ENCODE results near the gene CCDC73. TPM values are rescaled to one million over a fixed set of nuclear protein-coding genes. Genes with fewer than 3 reads are reported as not detected.
A peak's percentile ranks its signal among the peaks of the same experiment; 100 is the strongest.

CCDC73 gene
- total RNA-seq, 6 experiments from 2014 or later = 0.18 to 0.44 (median 0.26) TPM

DNA sequence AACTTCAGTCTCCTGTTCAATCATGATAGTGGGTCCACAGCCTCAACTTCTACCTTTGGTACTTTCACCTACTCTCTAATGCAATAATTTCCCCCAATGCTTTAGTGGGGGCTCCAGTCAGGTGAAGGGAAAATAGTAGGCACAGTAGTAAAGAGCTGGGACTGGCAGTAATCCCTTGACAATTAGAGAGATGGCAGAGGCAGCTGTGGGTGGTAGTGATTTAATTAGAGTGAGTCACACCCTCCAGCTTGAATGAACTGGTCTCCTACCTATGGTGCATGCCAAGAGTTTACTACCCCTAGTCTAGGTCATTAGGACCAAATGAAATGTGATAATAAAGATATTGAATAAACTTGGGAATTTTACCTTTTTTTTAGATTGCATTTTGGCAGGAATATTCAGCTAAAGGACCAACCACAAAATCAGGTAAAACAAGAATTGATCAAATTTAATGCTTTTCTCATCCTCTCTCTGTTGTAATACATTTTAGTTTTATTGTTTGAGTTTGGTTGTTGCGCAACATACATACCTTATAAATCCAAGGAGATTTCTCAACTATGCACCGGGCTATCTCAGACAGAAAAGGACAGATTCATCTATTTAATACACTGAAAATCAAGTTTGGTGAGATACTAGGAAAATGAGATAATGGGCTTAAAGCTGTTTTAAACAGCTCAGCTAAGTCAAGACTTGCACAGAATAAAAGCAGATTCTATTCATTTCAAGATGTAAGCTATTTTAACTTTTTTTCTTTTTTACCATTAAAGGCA, 44.2 kb upstream of the CCDC73 start:
- intact Hi-C loops (cut with DNase I) = loop anchor here in 1 of 2 donors (10.0 kb wide), 1 partner anchor 46 kb away; no protein-coding TSS in a partner anchor
- peak in 3 of 4 donors; percentile 52 to 69 (median 68) for ATAC-seq

DNA sequence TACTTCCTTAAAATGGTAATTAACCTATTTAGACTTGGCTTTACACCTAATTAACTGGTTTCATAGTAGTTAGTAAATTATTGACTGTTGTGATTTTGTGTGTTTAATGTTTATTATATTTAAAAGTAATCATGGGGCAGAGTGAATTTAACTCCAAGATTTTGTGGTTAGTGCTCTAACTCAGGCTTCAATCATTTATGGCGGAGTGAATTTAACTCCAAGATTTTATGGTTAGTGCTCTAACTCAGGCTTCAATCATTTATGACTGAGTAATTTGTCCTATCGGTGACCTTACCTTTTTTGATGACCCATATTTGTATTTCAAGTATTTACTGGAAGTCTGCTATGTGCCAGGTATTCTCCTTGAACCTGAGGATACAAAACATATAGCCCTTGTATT, 42.5 kb upstream of the CCDC73 start:
- Histone ChIP-seq H3K4me1 (peaks cover 0 to 7% (median 0%) of the 10 kb centered on the region in 4 donors), H3K27me3 (no peaks in the 10 kb centered on the region), H3K9me3 (no peaks in the 10 kb centered on the region), H3K4me3 (no peak overlapping the region), H3K27ac (no peak overlapping the region), H3K36me3 (peaks cover 0 to 3% (median 0%) of the 10 kb centered on the region in 4 donors)
- no peak for TF ChIP-seq POLR2A (IDR thresholded peaks at IDR 0.05)
- TF ChIP-seq, protein P1, sequence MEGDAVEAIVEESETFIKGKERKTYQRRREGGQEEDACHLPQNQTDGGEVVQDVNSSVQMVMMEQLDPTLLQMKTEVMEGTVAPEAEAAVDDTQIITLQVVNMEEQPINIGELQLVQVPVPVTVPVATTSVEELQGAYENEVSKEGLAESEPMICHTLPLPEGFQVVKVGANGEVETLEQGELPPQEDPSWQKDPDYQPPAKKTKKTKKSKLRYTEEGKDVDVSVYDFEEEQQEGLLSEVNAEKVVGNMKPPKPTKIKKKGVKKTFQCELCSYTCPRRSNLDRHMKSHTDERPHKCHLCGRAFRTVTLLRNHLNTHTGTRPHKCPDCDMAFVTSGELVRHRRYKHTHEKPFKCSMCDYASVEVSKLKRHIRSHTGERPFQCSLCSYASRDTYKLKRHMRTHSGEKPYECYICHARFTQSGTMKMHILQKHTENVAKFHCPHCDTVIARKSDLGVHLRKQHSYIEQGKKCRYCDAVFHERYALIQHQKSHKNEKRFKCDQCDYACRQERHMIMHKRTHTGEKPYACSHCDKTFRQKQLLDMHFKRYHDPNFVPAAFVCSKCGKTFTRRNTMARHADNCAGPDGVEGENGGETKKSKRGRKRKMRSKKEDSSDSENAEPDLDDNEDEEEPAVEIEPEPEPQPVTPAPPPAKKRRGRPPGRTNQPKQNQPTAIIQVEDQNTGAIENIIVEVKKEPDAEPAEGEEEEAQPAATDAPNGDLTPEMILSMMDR (IDR thresholded peaks at IDR 0.05) = no peak
- ATAC-seq (no peak), DNase-seq (no peak)
- WGBS (ENCODE audit: insufficient coverage, low coverage, low lambda C conversion rate, missing lambda C conversion rate) = 75% methylated on average over 2 of the region's 2 CpGs
- intact Hi-C loops (cut with DNase I) = loop anchor here in 1 of 2 donors (10.0 kb wide), 1 partner anchor 48 kb away; no protein-coding TSS in a partner anchor

More for the DNA sequence above, 44.2 kb upstream of the CCDC73 start:
- no peak overlapping the region for H3K4me3 ChIP-seq
- H3K27me3 ChIP-seq = no peaks in the 10 kb centered on the region
- 45% methylated on average over 2 of the region's 2 CpGs for WGBS (ENCODE audit: insufficient coverage, low coverage, low lambda C conversion rate, missing lambda C conversion rate)
- H3K9me3 ChIP-seq = no peaks in the 10 kb centered on the region
- peaks cover 0 to 13% (median 0%) of the 10 kb centered on the region in 4 donors for H3K4me1 ChIP-seq
- TF ChIP-seq POLR2A (IDR thresholded peaks at IDR 0.05) = no peak
- TF ChIP-seq, protein P1 (IDR thresholded peaks at IDR 0.05) = no peak
- no peak overlapping the region for H3K27ac ChIP-seq
- DNase-seq = no peak
- peaks cover 0 to 3% (median 0%) of the 10 kb centered on the region in 4 donors for H3K36me3 ChIP-seq

DNA sequence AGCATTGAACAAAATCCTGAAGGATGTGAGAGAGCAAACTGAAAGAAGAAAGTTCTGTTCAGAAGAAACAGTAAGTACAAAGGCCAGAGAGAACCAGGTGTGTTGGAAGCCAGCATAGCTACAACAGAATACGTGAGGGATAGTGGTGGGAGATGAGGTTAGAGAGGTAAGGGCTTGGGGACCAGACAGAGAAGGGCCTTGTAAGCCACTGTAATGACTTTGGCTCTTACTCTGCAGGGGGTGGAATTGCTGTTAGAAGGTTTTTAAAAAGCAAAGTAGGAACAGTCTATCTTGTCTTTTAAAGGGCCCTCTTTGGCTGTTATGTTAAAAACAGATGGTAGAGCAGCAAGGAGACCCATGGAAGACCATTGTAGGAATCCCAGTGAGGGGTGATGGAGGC, 39.5 kb upstream of the CCDC73 start:
- no peak for ATAC-seq
- Histone ChIP-seq H3K4me1 (peaks cover 0 to 14% (median 0%) of the 10 kb centered on the region in 4 donors), H3K4me3 (no peak overlapping the region), H3K9me3 (no peaks in the 10 kb centered on the region), H3K27me3 (no peaks in the 10 kb centered on the region), H3K27ac (no peak overlapping the region), H3K36me3 (no peaks in the 10 kb centered on the region)
- 92% methylated on average over 1 of the region's 1 CpG for WGBS (ENCODE audit: insufficient coverage, low coverage, low lambda C conversion rate, missing lambda C conversion rate)
- DNase-seq = no peak
- intact Hi-C loops (cut with DNase I) = loop anchor here in 1 of 2 donors (10.0 kb wide), 1 partner anchor 51 kb away; no protein-coding TSS in a partner anchor
- TF ChIP-seq, protein P1 (IDR thresholded peaks at IDR 0.05) = no peak
- no peak for TF ChIP-seq POLR2A (IDR thresholded peaks at IDR 0.05)

DNA sequence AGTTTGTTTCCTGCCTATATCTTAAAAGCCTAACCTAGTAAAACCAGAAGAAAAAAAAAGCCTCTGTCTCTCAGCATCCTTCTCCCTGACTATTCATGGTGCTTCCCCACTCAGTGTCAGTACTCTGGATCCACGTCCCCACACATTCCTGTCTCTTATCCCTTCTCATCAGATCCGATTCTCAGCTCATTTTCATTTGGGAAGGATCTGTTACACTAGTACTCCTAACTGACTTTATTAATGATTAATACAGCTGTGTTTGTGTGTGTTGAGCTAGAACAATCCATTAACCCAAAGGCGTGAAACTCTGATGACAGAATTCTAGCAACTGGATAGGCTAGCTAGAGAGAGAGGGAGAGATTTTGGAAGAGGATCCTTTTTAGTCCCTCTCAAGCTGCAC, 36.8 kb upstream of the CCDC73 start:
- ATAC-seq = peak; percentile 1 to 27 (median 6)
- Histone ChIP-seq H3K4me1 (peaks cover 0 to 11% (median 0%) of the 10 kb centered on the region in 4 donors), H3K4me3 (peak overlapping the region; percentile 12 to 82 (median 73)), H3K36me3 (no peaks in the 10 kb centered on the region), H3K27me3 (no peaks in the 10 kb centered on the region), H3K27ac (peak overlapping the region in 2 of 3 donors; percentile 95 to 99), H3K9me3 (no peaks in the 10 kb centered on the region)
- TF ChIP-seq, protein P1 (IDR thresholded peaks at IDR 0.05) = no peak
- no peak for TF ChIP-seq POLR2A (IDR thresholded peaks at IDR 0.05)
- intact Hi-C loops (cut with DNase I) = loop anchor here in 1 of 2 donors (10.0 kb wide), 1 partner anchor 54 kb away; no protein-coding TSS in a partner anchor
- WGBS (ENCODE audit: insufficient coverage, low coverage, low lambda C conversion rate, missing lambda C conversion rate) = 45% methylated on average over 3 of the region's 3 CpGs
- no peak for DNase-seq

Measured in right lobe of liver (tissue), 6 donors.